Erythroblast (primary cell): ENCODE measurements around the gene OR52D1.

ENCODE experiments used
- GATA1 ChIP-seq: IDR thresholded peaks from 2 replicates; pipeline ENCODE4 v1.6.1; 2011; ENCODE audit warnings: low read depth, mild to moderate bottlenecking, control low read depth, low read length, moderate library complexity
- POLR2A ChIP-seq: IDR thresholded peaks from 2 replicates; pipeline ENCODE4 v1.6.1; 2011; ENCODE audit warnings: mild to moderate bottlenecking, low read length

DNA sequence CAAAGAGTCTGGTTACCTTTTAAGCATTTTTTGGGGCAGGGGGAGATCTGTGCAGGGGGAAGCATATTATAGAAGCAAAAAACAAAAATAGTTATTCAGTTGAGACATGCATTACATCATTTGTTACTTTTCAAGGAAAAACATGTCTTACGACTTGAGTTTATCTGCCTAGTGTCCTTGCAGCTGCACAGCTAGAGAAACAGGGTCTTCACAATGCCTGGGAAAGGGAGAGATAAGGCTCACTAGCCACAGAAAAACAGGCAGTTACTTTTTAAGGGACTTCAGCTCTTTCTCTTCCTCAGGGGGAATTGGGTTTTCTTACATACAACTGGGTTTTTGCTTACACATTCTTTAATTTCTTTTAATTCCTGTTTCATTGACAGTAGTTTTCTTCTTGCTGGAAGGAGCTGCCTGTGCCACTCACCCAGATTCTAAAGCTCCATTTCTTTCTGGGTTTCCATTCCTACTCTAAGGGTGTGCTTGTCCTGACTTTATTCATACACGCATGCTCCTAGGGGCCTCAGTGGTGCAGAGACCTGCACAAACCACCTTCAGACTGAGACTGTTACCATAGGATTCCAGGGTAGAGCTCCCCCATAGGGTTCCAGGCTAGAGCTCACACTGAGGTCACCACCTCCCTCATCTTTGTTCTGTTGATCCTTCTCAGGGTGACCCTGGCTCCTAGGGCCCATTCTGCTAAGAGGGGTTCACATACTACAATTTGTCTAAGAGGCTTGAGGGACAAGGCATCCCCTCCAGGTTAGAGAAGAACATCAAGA lies 42.8 kb downstream of the OR52D1 start:
- no peak for TF ChIP-seq POLR2A
- no peak for TF ChIP-seq GATA1
